ENCODE measurements around the gene C2CD5. TPM values are rescaled to one million over a fixed set of nuclear protein-coding genes. Genes with fewer than 3 reads are reported as not detected.

Gene C2CD5
- total and polyA plus RNA-seq, 2 of the 4 experiments (the other 2 are of a cell fraction) = 14.5 to 15.8 TPM

DNA sequence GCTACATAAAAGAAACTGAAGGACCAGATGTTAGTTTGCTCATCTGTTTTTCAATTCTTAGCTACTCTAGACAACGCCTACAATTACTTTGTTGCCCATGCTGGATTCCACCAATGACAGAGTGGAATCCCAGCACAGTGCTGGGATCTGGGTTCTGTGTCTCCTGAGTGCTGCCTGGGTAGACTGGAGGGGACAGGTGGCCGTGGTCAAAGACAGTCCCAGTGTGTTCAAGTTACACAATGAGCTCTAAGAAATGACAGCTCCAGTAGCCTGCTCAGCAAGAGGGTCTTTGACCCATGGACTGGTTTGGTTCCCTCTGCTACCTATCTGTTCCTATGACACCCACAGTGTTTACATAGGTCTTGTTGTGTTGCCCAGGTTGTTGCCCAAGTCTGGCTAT lies 38.5 kb downstream of the C2CD5 start:
- Histone ChIP-seq H3K14ac (replicated peaks; ENCODE audit: low read depth, low read length) (no peak overlapping the region), H3K4ac (ENCODE audit: low read depth, low read length) (no peak overlapping the region), H2AK9ac (replicated peaks; ENCODE audit: low read depth, low read length, poor library complexity) (no peak overlapping the region), H2AK5ac (ENCODE audit: low read depth, low read length) (no peak overlapping the region), H4K91ac (ENCODE audit: insufficient read depth, low read depth, low read length) (no peak overlapping the region), H2AFZ (replicated peaks; ENCODE audit: low read length, poor library complexity) (no peak overlapping the region), H3K9me1 (ENCODE audit: insufficient read depth, low read length) (no peaks in the 10 kb centered on the region), H3K27ac (ENCODE audit: insufficient read depth, low read length) (no peak overlapping the region), H3K9ac (ENCODE audit: low read depth, low read length) (no peak overlapping the region), H3K27me3 (ENCODE audit: control insufficient read depth, insufficient read depth, low read length) (no peaks in the 10 kb centered on the region), H3K23ac (ENCODE audit: low read depth, low read length) (no peak overlapping the region), H4K8ac (ENCODE audit: low read depth in 2 of 2, low read length in 2 of 2) (no peak overlapping the region), H3K4me3 (ENCODE audit: insufficient read depth, low read depth, low read length) (no peak overlapping the region), H3K4me2 (ENCODE audit: low read depth, low read length) (no peak overlapping the region), H3K79me1 (ENCODE audit: low read depth in 1 of 2, low read length in 2 of 2) (no peaks in the 10 kb centered on the region), H3K9me3 (ENCODE audit: control insufficient read depth, insufficient read depth, low read length) (no peaks in the 10 kb centered on the region), H3K36me3 (ENCODE audit: control insufficient read depth, insufficient read depth, low read length) (peaks cover 6% of the 10 kb centered on the region), H2BK120ac (ENCODE audit: low read depth, low read length) (no peak overlapping the region), H3K4me1 (ENCODE audit: control insufficient read depth, insufficient read depth, low read length) (no peaks in the 10 kb centered on the region), H2BK20ac (ENCODE audit: low read depth, low read length) (no peak overlapping the region), H4K20me1 (ENCODE audit: insufficient read depth, low read length) (no peaks in the 10 kb centered on the region), H3K18ac (ENCODE audit: low read depth, low read length) (no peak overlapping the region), H4K5ac (ENCODE audit: low read depth, low read length) (no peak overlapping the region), H3K56ac (ENCODE audit: extremely low read depth, insufficient read depth, low read length) (no peak overlapping the region), H2BK15ac (ENCODE audit: low read depth, low read length) (no peak overlapping the region), H2BK5ac (ENCODE audit: low read depth, low read length, poor library complexity, severe bottlenecking) (no peak overlapping the region)
- DNase-seq (no peak), ATAC-seq (ENCODE audit: low read depth) (no peak)
- ChIA-PET CTCF (no interaction called here), POLR2A (ENCODE audit: unreplicated experiment) (no interaction called here)
- no peak for TF ChIP-seq SMC3 (IDR thresholded peaks at IDR 0.05; ENCODE audit: low read depth, low read length)
- no peak for TF ChIP-seq FOS (IDR thresholded peaks at IDR 0.05; ENCODE audit: low read depth, low read length)
- TF ChIP-seq CEBPB (IDR thresholded peaks at IDR 0.05; ENCODE audit: low read depth, low read length) = no peak
- TF ChIP-seq USF2 (IDR thresholded peaks at IDR 0.05; ENCODE audit: low read depth, low read length) = no peak
- dilution Hi-C loops (cut with HindIII; ENCODE audit: low sequenced_read_pairs, unreplicated experiment) (no loop called here), intact Hi-C loops (cut with micrococcal nuclease) (no loop called here), in situ Hi-C loops (cut with MboI; ENCODE audit: low sequenced_read_pairs) (no loop called here)
- no TSS peak for BruUV-seq (replicated peaks)
- WGBS, 2 experiments (ENCODE audit: extremely low coverage in 2 of 2, insufficient read length in 1 of 2) = 80% methylated on average over 1 of the region's 2 CpGs; no CpG with 5 or more reads in 1 of the 2 experiments

All from IMR-90 (cell line).